AG04449 (cell line): Measurements from ENCODE around the gene HOXB8.

ENCODE experiments used
- CTCF ChIA-PET: fragments of 350-600 bp; formaldehyde crosslinking; extraction: SDS; loops from one replicate; lab custom pipeline; 2021; ENCODE audit warnings: antibody characterized with exemption; lab: Yijun Ruan, JAX
- POLR2A ChIA-PET: fragments of 400-600, 350-600 bp; formaldehyde crosslinking; extraction: SDS; loops from one replicate; lab custom pipeline; 2020; ENCODE audit warnings: antibody characterized with exemption, inconsistent platforms; lab: Yijun Ruan, JAX
- DNase-seq: peaks from one replicate; pipeline ENCODE4 v3.0.0-alpha.2; 2010; ENCODE audit warnings: low read depth, low spot score
- H3K4me3 ChIP-seq: 2 replicates; pipeline ENCODE4 v1.5.1; 2011; ENCODE audit warnings: low read depth, mild to moderate bottlenecking, control low read depth, low read length
- CTCF ChIP-seq: IDR thresholded peaks from one replicate; pipeline ENCODE4 v1.5.1; 2011; ENCODE audit warnings: mild to moderate bottlenecking, moderate library complexity, low read length, control low read depth, inconsistent platforms; ENCODE audit not compliant: insufficient read depth; ENCODE audit errors: missing control alignments

Gene HOXB8

GRCh38 chr17:48621410-48622392 lies 6.6 kb upstream of the HOXB8 start:
- no peak for TF ChIP-seq CTCF
- H3K4me3 ChIP-seq = no peak overlapping the region
- POLR2A ChIA-PET = no interaction called here
- no peak for DNase-seq
- CTCF ChIA-PET = interaction anchor here (0.7 to 12.1 kb wide), 15 partner anchors 9 to 406 kb away, joined by 3 to 185 read pairs (median 4); no protein-coding TSS in a partner anchor

DNA sequence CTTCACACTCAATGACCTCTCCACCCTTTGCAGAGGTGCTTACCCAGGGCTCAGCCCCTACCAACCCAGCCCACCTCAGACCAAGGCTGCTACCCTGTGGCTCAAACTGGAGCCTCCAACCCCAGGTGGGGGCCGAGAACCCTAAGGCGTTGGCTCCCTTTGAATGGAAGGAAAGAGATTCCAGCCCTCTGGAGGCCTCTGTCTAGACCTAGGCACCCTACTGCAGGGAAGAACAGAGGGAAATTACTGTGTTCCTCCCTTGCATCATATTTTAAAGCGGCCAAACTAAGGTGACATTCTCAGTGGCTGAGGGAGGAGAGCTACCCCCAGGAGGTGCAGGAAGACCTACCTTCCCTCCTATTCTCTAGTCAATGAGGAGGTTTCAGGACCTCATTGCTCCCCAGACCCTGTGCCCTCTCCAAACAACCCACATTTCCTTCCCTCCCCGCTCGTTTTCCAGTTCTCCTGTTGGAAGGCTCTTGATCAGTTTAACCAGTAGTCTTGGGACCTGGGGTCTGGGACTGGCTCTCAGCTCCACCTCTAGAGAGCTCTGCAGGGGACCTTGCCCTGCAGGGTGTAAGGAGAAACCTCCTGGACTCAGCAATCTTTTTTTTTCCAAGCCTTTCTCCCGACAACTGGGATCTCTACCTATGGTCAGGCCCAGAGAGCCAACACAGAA lies 5.5 kb upstream of the HOXB8 start:
- H3K4me3 ChIP-seq = no peak overlapping the region
- DNase-seq = no peak
- no peak for TF ChIP-seq CTCF
- POLR2A ChIA-PET = no interaction called here
- CTCF ChIA-PET = interaction anchor here (0.7 to 12.1 kb wide), 11 partner anchors 8 to 358 kb away, joined by 3 to 185 read pairs (median 4); no protein-coding TSS in a partner anchor

DNA sequence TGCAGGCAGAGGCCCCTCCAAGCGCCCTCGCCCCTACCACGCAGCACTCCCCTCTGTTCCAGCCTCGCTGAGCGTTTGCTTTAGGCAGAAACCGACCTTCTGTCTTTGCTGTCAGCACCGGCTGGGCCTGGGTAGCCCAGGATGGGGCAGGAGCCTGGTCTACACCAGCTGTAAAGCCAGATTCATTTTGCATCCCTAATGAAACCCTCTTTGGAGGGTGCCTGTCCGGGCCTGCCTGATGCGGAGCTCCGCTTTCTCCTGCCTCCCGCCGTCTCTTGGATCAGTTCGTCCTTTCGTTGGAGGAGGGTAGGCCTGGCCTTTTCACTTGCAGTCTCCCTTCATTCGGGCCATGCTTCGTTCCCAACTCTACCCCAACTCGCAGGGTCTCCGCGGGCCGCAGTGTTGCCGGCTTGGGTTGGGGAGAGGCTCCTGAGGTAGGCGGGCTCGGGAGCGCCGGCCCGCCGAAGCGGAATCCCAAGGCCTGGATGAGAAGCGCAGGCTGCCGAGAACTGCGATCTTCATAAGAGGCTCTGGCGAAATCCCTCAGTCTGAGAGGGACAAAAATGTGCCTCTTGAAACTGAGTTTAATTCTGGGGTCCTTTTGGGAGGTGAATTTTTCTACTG lies 4.8 kb upstream of the HOXB8 start:
- ChIA-PET POLR2A (no interaction called here), CTCF (interaction anchor here (1.1 to 12.1 kb wide), 8 partner anchors 13 to 465 kb away, joined by 3 to 185 read pairs (median 16); no protein-coding TSS in a partner anchor)
- no peak for DNase-seq
- H3K4me3 ChIP-seq = no peak overlapping the region
- TF ChIP-seq CTCF = no peak

DNA sequence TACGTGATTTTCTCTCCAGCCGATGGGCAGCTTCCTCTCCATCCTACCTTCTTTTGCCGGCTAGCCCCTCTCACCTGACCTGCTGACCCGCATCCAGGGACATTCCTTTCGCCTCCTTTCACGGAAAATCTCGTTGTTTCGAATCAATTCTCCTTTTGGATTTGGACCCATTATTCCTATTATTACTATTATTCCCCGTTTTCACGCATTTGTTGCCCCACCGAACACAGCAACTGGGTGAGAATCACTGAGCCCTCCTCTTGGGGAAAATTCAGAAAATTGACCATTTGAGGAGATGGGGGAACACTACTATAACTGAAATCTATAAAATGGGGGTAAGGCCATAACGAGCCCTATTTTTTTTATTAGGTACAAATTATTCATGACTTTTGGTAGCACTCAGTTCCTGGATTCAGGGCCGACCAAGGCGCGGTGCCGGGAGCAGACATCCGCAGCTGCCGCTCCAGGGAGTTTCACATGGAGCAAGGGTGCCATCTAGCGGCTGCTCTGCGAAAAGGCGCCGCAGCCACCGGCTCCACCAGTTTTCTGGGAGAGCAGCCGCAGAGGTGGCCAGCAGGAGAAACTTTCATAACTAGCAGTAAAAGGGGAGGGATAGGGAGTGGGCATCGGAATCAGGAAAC lies 3.3 kb upstream of the HOXB8 start:
- H3K4me3 ChIP-seq = peak overlapping the region; percentile 29
- CTCF ChIA-PET = interaction anchor here (0.6 to 12.1 kb wide), 50 partner anchors 8 to 619 kb away, joined by 3 to 185 read pairs (median 4); partner anchors contain the start of genes HOXB3, HOXB5, HOXB6 and HOXB9
- no peak for DNase-seq
- POLR2A ChIA-PET = interaction anchor here (1.0 kb wide), 1 partner anchor 20 kb away, joined by 4 read pairs; no protein-coding TSS in a partner anchor
- peak; percentile 88 for TF ChIP-seq CTCF

DNA sequence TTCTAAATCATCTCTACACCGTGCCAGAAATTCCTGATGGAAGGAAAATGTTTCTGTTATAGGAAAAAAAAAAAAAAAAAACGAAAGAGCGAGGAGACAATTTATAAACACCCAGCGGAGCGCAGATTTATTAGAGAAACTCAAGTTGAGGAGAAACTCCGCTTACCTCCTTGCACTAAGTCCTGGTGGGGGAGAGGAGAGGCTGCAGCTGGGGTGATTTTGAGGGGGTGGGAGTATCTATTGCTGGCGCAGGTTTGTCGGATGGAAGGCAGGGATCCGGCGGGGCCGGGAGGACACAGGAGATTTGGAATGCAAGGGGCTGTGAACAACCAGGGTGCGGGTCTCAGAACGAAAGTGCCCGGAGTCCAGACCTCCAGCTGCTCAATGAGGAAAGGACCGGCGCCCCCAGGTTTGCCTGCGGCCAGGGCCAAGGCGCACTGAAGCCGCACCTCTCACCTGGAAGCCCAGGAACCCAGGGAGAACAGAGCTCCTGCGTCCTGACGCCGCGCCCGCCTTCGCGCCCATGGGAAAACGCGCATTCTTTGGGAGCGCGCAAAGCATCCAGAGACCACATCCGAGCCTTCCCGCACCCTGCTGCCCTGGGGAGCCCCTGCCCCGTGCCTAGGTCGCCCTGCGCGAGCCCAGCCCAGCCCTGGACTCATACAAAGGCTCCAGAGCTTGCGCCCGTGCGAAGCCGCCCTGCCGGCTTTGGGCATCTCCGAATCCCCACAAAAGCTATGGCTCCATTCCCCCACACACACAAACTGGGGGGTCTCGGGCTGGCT lies 2.6 kb upstream of the HOXB8 start:
- ChIA-PET POLR2A (interaction anchor here (1.0 kb wide), 1 partner anchor 19 kb away, joined by 4 read pairs; no protein-coding TSS in a partner anchor), CTCF (interaction anchor here (0.8 to 12.1 kb wide), 39 partner anchors 8 to 592 kb away, joined by 3 to 185 read pairs (median 5); partner anchors contain the start of genes HOXB3, HOXB5, HOXB6 and HOXB9)
- TF ChIP-seq CTCF = no peak
- H3K4me3 ChIP-seq = no peak overlapping the region
- no peak for DNase-seq
